Metanephros (tissue), 1 donor: ENCODE data around the gene CYSTM1. TPM values are rescaled to one million over a fixed set of nuclear protein-coding genes. Genes with fewer than 3 reads are reported as not detected.

Source experiments
- total RNA-seq: library from RNA; depleted of rRNA; stranded (reverse); fragments of >200 nt; gene quantifications from one replicate; pipeline ENCODE4 v1.2.3, GENCODE V29; 2014

CYSTM1 gene
- total RNA-seq, result 50.5 TPM

GRCh38 chr5:140174465-140175366 is at the start of gene CYSTM1:
Gene CYSTM1 (plus strand): TSS chr5:140175188. CDS start chr5:140194466, 19,278 bp downstream.

GRCh38 chr5:140125637-140126036 is 49.4 kb upstream of the CYSTM1 start, which contains the start of gene IGIP:
Gene IGIP (plus strand): TSS chr5:140125937. CDS start chr5:140128477, 2,540 bp downstream.

Other genes with a start within 250 kb of the CYSTM1 start
- gene NRG2, start 131.9 kb upstream of the CYSTM1 start, total RNA-seq, result 1.3 TPM
- 15.7 TPM for gene PURA, start 61.1 kb upstream of the CYSTM1 start, total RNA-seq
- gene IGIP, start 49.3 kb upstream of the CYSTM1 start, total RNA-seq, result 5.8 TPM
- gene PFDN1, start 127.9 kb downstream of the CYSTM1 start, total RNA-seq, result 40.8 TPM
- 18.6 TPM for gene HBEGF, start 171.4 kb downstream of the CYSTM1 start, total RNA-seq
- 21.8 TPM for gene SLC4A9, start 185.0 kb downstream of the CYSTM1 start, total RNA-seq
- 125 TPM for gene ANKHD1, start 226.6 kb downstream of the CYSTM1 start, total RNA-seq